ENCODE measurements around the gene OR2F1.

Gene OR2F1

GRCh38 chr7:143954135-143954534 lies 509 bp upstream of the OR2F1 start:
- no peak for DNase-seq

DNA sequence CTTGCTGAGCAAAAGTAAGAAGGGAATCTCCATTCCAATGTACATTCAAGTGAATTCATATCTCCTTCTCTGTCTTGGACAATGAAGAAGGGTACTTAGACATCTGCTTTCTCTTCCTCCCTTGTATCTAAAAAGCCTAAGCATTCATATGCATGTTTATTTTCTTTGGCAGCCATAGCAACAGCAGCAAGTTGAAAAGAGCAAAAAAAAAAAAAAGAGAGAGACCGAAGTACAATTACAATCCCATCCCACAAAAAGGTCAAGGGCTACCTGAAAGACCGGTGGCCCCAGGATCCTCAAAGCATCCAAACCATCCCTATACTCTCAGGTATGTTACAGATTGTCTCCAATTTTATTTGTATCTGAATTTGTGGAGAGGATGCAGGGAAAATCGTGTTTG lies 4.1 kb downstream of the OR2F1 start:
- no peak for DNase-seq

DNA sequence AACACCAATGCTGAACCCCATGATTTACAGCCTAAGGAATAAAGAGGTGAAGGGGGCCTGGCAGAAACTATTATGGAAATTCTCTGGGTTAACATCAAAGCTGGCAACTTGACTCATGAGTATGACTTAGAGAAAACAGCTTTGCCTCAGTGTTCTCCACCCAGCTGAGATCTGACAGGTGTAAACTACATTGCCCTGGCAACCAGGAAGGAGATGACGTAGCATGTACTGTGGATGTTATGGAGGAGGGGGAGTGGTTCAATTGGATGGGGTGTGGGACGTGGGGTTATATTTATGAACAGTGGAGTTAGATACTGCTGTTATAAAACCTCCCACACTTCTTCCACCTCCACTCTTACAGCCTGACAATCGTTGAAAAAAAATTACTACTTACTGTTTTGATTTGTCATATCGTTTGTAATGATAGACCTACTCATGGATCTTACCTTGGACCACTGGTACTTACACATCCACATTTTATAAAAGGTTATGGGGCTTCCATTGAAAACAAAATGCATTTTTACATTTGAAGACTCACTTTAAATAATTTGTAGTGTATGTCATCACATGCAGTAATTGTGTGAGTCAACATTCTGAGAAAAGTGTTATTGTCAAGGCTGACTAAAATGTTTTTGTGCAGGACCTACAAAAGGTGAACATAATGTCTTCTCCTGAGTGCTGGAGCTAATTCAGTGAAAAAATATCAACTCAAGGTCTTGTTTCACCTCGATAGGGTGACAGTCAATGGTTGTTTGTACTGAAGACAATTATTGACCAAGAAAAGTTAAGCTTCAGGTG lies 6.4 kb downstream of the OR2F1 start:
- DNase-seq = no peak

- no peak for DNase-seq
Observed at GRCh38 chr7:143965280-143965679, 10.6 kb downstream of the OR2F1 start.

GRCh38 chr7:143967398-143967797 lies 12.8 kb downstream of the OR2F1 start:
- no peak for DNase-seq

DNA sequence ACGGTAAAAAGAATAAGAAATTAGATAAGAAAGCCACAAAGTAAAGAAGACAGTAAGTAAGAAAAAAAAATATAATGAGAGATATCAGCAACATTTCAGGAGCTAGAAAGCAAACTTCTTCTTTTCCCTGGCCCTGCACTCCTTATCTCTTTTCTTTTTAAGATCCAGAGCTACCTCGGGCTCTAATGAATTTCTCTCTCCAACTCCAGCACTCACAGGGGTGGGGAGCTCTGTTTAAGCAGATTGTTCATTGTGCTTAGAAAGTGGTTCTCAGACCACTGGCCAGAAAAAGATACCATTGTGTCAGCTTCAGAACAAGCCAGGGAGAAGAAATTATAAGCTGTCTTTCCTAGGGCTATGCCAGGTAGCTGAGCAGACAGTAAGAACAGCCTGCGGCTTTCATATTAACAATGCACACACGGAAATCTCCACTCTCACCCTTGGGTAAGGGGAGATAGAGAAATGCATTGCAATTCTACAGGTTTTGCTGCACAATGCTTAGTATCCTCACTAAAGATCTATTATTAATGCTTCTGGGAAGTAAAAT lies 19.3 kb downstream of the OR2F1 start:
- DNase-seq = no peak

DNA sequence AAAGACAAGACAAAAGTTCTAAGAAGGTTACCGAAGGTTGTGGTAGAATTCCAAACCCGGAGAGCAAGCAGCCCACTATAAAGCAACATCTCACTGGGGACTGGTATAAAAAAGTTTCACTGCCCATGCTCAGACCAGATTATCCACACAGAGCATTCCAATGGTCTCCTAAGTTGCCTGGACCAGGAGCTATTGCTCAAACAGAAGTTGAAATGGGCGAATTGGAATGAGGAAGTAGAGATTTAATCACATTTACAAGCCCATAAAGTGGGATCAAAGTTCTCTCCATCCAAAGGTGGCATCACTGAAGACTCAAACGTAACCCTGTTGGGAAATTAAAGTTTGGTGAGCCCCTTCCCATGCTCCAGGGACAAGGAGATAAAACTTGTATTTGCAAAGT lies 19.8 kb downstream of the OR2F1 start:
- no peak for DNase-seq

- DNase-seq = no peak
Observed at GRCh38 chr7:143975617-143976016, 21.0 kb downstream of the OR2F1 start.

DNA sequence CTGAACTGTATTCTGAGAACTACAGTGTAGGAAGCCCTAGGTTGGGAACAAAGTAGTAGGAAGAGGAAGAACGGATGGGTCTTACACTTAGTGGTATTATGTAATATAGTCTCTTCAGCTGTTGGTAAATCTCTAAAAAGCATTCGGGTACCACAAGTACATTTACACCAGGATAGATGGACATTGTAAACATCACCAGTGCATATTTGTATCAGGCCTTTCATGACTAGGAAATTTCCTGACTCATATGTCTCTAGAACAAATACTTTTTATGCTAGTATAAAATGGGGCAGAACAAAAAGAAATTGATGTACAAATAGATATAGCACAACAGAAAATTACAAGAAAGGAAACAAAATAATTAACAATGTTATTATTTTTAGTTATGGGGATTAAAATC lies 23.9 kb downstream of the OR2F1 start:
- DNase-seq = no peak

GRCh38 chr7:143979359-143979758 lies 24.7 kb downstream of the OR2F1 start:
- no peak for DNase-seq

- DNase-seq = no peak
Observed at GRCh38 chr7:143979998-143980397, 25.4 kb downstream of the OR2F1 start.

DNA sequence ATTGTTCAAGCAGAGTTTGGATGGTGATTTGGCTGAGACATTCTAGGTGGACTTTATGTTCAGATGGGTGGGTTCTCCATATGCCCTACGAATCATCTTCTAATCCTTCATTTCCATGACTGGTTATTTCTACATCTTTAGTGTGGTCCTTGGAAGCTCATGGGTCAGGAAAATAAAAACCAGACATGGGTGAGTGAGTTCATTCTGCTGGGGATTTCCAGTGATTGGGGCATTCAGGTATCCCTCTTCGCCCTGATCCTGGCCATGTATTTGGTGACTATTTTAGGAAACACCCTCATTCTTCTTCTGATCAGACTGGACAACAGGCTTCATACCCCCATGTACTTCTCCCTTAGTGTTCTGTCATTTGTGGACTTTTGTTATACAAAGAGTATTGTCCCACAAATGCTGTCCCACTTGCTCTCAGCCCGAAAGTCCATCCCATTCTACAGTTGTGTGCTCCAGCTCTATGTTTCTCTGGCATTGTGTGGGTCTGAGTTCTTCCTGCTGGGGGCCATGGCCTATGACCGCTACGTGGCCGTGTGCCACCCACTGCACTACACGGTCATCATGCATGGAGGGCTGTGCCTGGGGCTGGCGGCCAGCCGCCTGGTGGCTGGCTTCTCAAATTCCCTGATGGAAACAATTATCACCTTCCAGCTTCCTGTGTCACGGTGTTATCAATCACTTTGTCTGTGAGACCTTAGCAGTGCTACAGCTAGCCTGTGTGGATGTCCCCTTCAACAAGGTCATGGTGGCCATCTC lies 26.3 kb downstream of the OR2F1 start:
- DNase-seq = no peak

- no peak for DNase-seq
Observed at GRCh38 chr7:143983960-143984359, 29.3 kb downstream of the OR2F1 start.

DNA sequence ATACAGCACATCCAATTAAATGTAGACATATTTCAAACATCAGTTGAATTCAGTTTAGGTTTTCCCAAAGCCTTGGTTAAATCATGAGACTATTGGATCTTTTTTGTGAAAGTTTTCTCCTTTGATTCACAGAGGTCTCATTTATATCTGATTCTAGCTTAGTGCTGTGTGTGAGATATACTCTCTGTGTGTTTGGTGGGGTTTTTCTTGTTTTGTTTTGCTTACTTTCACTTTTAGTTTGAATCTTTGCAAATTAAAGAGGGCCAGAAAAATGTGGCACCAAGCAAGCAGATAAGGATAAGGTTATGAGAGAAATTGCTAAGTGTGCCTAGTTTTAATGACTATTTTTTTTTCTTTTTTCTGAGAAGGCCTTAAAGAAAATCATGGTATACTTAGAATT lies 32.9 kb downstream of the OR2F1 start:
- no peak for DNase-seq

DNA sequence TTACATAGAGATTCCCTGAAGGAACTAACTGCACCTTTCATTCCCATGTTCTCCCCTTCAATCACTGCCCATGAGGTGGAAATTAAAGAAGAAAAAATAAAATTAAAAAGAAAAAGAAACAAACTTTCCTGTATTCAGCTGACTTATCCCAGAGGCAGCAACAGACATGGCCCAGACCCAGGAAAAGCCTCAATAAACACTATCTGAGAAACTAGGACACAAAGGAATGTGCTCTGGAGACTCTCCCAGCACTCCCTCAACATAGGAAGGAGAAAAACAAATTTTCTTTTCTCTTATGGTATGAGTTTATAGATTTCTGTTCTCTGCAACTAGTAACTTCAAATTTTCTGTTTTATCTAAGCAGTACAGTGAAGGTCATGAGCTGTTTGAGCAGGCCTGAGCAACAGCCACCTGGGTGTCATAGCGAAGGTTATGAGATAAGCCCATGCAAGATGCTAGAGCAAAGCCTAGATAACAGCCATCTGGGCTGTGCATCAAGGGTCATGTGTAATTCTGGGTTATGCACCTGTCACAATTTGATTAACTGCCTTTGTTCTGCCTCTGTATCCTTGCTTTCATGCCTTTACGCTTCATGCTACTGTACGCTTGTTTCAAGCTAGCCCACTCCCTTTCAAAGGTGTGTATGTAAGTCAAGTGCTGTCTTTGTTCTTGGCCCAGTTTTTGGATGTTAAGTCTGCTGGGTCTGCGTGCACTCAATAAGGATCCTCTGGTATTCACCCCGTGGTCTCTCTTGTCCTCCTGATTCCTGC lies 34.5 kb downstream of the OR2F1 start:
- DNase-seq = no peak

DNA sequence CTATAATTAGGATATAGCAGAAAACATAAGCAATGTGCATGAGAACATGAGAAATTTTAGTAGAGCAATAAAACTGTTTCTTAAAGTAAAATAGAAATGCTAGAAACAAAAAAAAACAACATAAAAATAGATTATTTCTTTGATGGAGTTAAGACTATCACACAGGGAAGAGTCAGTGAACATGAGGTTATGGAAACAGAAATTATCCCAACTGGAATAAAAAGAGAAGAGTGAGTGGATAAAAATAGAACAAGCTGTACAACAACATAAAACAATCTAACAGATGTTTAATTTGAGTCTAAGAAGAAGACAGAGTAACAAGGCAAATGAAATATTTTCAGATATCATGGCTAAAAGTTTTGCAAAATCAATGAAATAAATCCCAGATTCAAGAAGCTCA lies 38.0 kb downstream of the OR2F1 start:
- no peak for DNase-seq

GRCh38 chr7:143993924-143994323 lies 39.3 kb downstream of the OR2F1 start:
- no peak for DNase-seq

DNA sequence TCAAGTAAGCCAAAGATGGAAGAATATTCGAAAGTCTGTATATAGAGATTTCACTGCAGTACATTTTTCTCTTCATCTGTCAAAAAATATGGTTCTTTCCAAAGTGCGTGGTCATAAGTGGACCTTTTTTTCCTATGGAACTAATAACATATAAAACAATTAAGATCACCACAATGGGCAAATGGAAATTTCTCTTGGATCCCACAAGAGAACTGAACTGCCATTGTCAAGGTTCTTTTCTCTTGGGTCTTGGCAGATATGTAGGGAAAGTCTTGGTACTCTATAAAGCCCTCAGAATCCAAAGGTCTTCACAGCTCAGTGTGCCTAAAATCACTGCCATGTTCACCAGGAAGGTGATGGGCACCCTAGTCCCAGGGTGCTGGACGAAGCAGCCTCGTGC lies 45.4 kb downstream of the OR2F1 start, which contains the start of gene OR6B1:
Gene OR6B1, plus strand, starts transcription at position 301 of the 400 bp plus-strand sequence. CDS start 3,677 bp downstream, outside the sequence.
- no peak for DNase-seq

- no peak for DNase-seq
Observed at GRCh38 chr7:144001543-144001942, 46.9 kb downstream of the OR2F1 start.

DNA sequence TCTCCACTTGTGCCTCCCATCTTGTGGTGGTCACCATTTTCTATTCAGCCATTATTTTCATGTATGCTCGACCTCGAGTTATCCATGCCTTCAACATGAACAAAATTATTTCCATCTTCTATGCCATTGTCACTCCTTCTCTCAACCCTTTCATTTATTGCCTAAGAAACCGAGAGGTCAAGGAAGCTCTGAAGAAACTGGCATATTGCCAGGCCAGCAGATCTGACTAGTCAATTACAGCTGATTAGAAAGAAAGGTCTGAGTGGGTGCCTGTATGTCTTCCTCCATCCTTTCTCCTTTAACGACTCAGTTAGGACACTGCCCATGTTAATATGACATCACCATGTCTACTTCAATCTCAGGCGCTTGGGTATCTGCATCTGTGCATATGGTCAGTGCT lies 50.1 kb downstream of the OR2F1 start:
- no peak for DNase-seq

- no peak for DNase-seq
Observed at GRCh38 chr7:144006029-144006691, 51.5 kb downstream of the OR2F1 start.

- DNase-seq = no peak
Observed at GRCh38 chr7:144006692-144007042, 52.0 kb downstream of the OR2F1 start.

DNA sequence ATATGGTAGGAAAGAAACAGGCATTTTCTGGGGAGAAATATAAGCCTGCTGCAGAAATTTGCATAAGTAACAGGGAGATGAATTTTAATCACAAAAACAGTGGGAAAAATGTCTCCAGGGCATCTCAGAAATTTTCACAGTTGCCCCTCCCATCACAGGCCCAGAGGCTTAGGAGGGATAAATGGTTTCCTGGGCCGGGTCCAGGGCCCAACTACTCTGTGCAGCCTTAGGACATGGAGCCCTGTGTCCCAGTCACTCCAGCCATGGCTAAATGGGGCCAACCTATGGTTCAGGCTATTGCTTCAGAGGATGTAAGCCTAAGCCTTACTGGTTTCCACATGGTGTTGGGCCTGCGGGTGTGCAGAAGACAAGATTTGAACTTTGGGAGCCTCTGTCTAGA lies 54.7 kb downstream of the OR2F1 start:
- no peak for DNase-seq

All from NCI-H510A treated with DMSO at 0.1 percent for 48 hours (cell line).